Heart right ventricle (tissue), 16 donors: Measurements from ENCODE around the gene PRDM16. TPM values are rescaled to one million over a fixed set of nuclear protein-coding genes. Genes with fewer than 3 reads are reported as not detected.
A peak's percentile ranks its signal among the peaks of the same experiment; 100 is the strongest.

ENCODE experiments used
- ATAC-seq, 8 donors: fragments of 200-7000 bp; cut with Tn5 transposase; one replicate each; pipeline ENCODE4 v1.9.1; 2020; ENCODE audit warnings: mild to moderate bottlenecking in 8 of 8, moderate library complexity in 8 of 8, moderate number of reproducible peaks in 1 of 8
- DNase-seq, 2 donors: peaks; one replicate each; pipeline ENCODE4 v3.0.0-alpha.2; 2020
- H3K27ac ChIP-seq, 10 donors: fragments of 200-600 bp; sonication (generic) in 2 of 10; one replicate each; pipeline versions ENCODE4 v1.5.0 to v1.8.0; 2020 to 2022; ENCODE audit warnings: mild to moderate bottlenecking in 3 of 10
- H3K27me3 ChIP-seq, 7 donors: fragments of 200-600 bp; one replicate each; pipeline ENCODE4 v1.8.0; 2021 to 2022; ENCODE audit warnings: mild to moderate bottlenecking in 2 of 7
- H3K36me3 ChIP-seq, 9 donors: fragments of 200-600 bp; sonication (generic) in 1 of 9; one replicate each; pipeline versions ENCODE4 v1.5.0 to v1.8.0; 2020 to 2022; ENCODE audit warnings: mild to moderate bottlenecking in 2 of 9
- H3K4me1 ChIP-seq, 9 donors: fragments of 200-600 bp; sonication (generic) in 1 of 9; one replicate each; pipeline versions ENCODE4 v1.5.0 to v1.8.0; 2020 to 2022; ENCODE audit warnings: mild to moderate bottlenecking in 4 of 9
- H3K4me3 ChIP-seq, 10 donors: fragments of 200-600 bp; sonication (generic) in 2 of 10; one replicate each; pipeline versions ENCODE4 v1.5.0 to v1.8.0; 2020 to 2022; ENCODE audit warnings: mild to moderate bottlenecking in 7 of 10, moderate library complexity in 2 of 10
- H3K9me3 ChIP-seq, 11 donors: fragments of 200-600 bp in 10 of 11; sonication (generic) in 2 of 11; one replicate each; pipeline versions ENCODE4 v1.5.0 to v1.8.0; 2013 to 2022; ENCODE audit warnings: mild to moderate bottlenecking in 2 of 11, control low read depth in 1 of 11, moderate library complexity in 1 of 11
- WGBS, 2 donors: extraction: QIAGEN DNeasy Blood & Tissue Kit; methylation state at CpG; one replicate each; pipeline ENCODE4 v1.1.7; 2013; ENCODE audit warnings: inconsistent platforms in 1 of 2; 5-methylcytosine and 5-hydroxymethylcytosine counted together
- intact Hi-C, 10 donors: fragments of 100-400 bp; cut with DNase I; formaldehyde crosslinking; loops; one replicate each; pipeline versions ENCODE4 v1.11.1 to v1.14.2; 2022
- polyA plus RNA-seq, 2 donors: library from polyadenylated mRNA; stranded (reverse); fragments of 200-250 nt; gene quantifications; one replicate each; pipeline ENCODE4 v1.2.3, GENCODE V29; 2013
- total RNA-seq, 10 donors: library from RNA; stranded (reverse); fragmentation: NEBNext Ultra II Directional in 3 of 10; extraction: Animal tissue kit (Norgen Biotek cat#: 25700) in 3 of 10; gene quantifications; one replicate each; pipeline versions ENCODE4 v1.2.1 to v1.2.4, GENCODE V29; 2021 to 2023
- TF ChIP-seq, protein P1 (sequence below), 9 donors: fragments of 200-600 bp; sonication (generic) in 2 of 9; IDR thresholded peaks; one replicate each; pipeline versions ENCODE4 v1.5.0 to v1.8.0; 2021 to 2022; ENCODE audit warnings: antibody characterized with exemption in 9 of 9, mild to moderate bottlenecking in 5 of 9, moderate library complexity in 1 of 9
- donor health status: Arrhythmogenic right ventricular cardiomyopathy.
- donor health status: ischemic (EF 13 %, LVEDD 7.1; RV severe dilation, severe dysfunction).
- donor health status: healthy with polysubstance abuse.
- donor health status: DM: no; HTN: yes; CAD: no.
- donor health status: DM: no; HTN: no; CAD: no.
- donor health status: ischemic (EF 25% LVEDD 6.9; RV normal size, moderate dysfunction).
- donor health status: ischemic (EF 25% LVEDD 5.7; RV mildly dilated, moderate dysfunction).
- donor health status: healthy.
- donor health status: DM: yes; HTN: yes; CAD: no.
- donor health status: Ischemic cardiomyopathy.
- donor health status: ischemic (EF 35%, LVEDD 5.7; RV mildly dilated, moderate dysfunction).
- donor health status: nonischemic (EF 11% LVEDD 7.7; RV severe dilation, severe dysfunction).
- donor health status: DM: yes; HTN: yes; CAD: no.
- donor health status: PGD.
- donor health status: ischemic (EF 29% LVEDD 5.4; RV normal size, mild dysfunction).
- donor health status: nonischemic (EF 23%, LVEDD 6.1; RV moderate dilation, normal function).

PRDM16 gene
- total and polyA plus RNA-seq, 12 donors = 4.1 to 25.9 (median 14.8) TPM

- Histone ChIP-seq H3K36me3 (no peaks in the 10 kb centered on the region), H3K4me3 (no peak overlapping the region), H3K4me1 (peaks cover 13 to 69% (median 40%) of the 10 kb centered on the region in 9 donors), H3K9me3 (peaks cover 0 to 9% (median 0%) of the 10 kb centered on the region in 11 donors), H3K27ac (peak overlapping the region in 7 of 10 donors; percentile 86 to 98 (median 96)), H3K27me3 (peaks cover 0 to 28% (median 6%) of the 10 kb centered on the region in 7 donors)
- intact Hi-C loops = loop anchor here in 3 of 10 donors (2.0 to 5.0 kb wide), 2 partner anchors 33 to 36 kb away; no protein-coding TSS in a partner anchor
- DNase-seq (no peak), ATAC-seq (no peak)
- TF ChIP-seq, protein P1, sequence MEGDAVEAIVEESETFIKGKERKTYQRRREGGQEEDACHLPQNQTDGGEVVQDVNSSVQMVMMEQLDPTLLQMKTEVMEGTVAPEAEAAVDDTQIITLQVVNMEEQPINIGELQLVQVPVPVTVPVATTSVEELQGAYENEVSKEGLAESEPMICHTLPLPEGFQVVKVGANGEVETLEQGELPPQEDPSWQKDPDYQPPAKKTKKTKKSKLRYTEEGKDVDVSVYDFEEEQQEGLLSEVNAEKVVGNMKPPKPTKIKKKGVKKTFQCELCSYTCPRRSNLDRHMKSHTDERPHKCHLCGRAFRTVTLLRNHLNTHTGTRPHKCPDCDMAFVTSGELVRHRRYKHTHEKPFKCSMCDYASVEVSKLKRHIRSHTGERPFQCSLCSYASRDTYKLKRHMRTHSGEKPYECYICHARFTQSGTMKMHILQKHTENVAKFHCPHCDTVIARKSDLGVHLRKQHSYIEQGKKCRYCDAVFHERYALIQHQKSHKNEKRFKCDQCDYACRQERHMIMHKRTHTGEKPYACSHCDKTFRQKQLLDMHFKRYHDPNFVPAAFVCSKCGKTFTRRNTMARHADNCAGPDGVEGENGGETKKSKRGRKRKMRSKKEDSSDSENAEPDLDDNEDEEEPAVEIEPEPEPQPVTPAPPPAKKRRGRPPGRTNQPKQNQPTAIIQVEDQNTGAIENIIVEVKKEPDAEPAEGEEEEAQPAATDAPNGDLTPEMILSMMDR (IDR thresholded peaks at IDR 0.05) = no peak
- WGBS, 2 donors = 38 to 43% methylated on average over 22 of the region's 22 CpGs
These were observed 245.7 kb downstream of the PRDM16 start for GRCh38 chr1:3314491-3315381.

DNA sequence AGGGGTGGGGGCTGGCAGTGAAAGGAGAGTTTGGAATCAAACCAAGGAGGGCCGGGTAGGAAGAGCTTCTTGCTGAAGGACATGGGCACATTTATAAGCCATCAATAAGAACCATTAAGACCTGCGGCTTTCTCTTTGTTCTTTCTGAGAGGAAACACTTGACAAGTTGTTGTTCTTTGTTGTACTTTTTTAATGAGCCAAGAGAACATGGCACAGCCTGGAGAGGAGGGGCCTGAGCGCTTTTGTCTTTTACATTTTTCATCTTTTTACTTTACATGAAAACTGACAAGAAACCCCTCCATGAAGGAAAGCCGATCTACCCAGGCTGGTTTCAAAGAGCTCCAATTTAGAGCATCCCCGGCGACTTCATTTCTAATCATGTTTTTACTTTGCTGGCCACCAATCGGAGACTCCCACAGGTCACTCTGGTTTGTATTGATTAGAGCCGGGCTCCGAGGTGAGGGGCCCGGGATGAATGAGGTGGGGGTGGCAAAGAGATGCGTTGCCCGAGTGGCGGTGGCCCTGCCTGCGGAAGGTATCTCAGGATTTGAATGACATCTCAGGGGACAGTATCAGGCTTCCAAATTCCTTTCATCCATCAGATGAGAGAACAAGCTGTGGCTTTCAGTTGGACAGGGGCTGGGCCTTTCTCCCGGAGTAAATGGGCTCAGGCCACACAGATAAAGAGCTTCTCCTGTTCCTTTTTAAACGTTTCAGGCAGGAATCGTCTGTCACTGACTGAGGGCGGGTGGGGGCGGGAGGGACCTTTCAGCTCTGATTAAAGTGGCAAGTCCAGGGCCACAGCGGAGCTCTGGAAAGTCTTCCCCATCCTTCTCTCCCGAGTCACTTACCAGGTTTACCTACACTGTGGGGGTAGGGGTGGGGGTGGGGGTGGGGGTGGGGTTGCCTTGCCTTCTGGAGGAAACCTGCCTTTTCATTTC, 246.7 kb downstream of the PRDM16 start:
- ATAC-seq (no peak), DNase-seq (no peak)
- TF ChIP-seq, protein P1 (IDR thresholded peaks at IDR 0.05) = no peak
- WGBS, 2 donors = 31 to 37% methylated on average over 21 of the region's 21 CpGs
- Histone ChIP-seq H3K36me3 (no peaks in the 10 kb centered on the region), H3K4me1 (peaks cover 19 to 73% (median 41%) of the 10 kb centered on the region in 9 donors), H3K4me3 (no peak overlapping the region), H3K27me3 (peaks cover 0 to 28% (median 3%) of the 10 kb centered on the region in 7 donors), H3K27ac (no peak overlapping the region), H3K9me3 (peaks cover 0 to 9% (median 0%) of the 10 kb centered on the region in 11 donors)
- intact Hi-C loops = loop anchor here in 1 of 10 donors (2.0 kb wide), 1 partner anchor 35 kb away; no protein-coding TSS in a partner anchor

DNA sequence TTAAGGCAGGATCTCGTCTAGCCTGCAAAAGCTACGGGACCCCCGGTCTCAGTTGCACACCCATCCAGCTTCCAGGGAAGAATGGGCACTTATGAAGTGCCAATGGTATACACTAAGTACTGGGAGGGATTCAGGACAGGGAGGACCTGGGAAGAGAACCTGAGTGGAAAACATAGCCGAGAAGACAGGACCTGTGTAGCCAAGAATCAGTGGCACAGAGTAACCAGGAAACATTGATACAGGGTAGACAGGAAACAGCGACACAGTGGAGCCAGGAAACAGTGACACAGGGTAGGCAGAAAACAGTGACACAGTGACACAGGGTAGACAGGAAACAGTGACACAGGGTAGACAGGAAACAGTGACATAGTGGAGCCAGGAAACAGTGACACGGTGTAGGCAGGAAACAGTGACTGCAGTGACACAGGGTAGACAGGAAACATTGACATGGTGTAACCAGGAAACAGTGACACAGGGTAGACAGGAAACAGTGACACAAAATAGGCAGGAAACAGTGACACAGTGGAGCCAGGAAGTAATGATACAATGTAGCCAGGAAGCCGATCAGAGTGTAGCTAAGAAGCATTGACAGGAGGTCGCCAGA, 247.4 kb downstream of the PRDM16 start:
- Histone ChIP-seq H3K36me3 (no peaks in the 10 kb centered on the region), H3K27me3 (peaks cover 0 to 26% (median 4%) of the 10 kb centered on the region in 7 donors), H3K4me3 (no peak overlapping the region), H3K27ac (peak overlapping the region in 1 of 10 donors; percentile 30), H3K9me3 (peaks cover 0 to 9% (median 0%) of the 10 kb centered on the region in 11 donors), H3K4me1 (peaks cover 21 to 71% (median 41%) of the 10 kb centered on the region in 9 donors)
- 65 to 69% methylated on average over 8 of the region's 8 CpGs for WGBS, 2 donors
- intact Hi-C loops = no loop called here
- TF ChIP-seq, protein P1 (IDR thresholded peaks at IDR 0.05) = no peak
- DNase-seq (no peak), ATAC-seq (no peak)
